Measurements from ENCODE around the gene C1QB. TPM values are rescaled to one million over a fixed set of nuclear protein-coding genes. Genes with fewer than 3 reads are reported as not detected.

Gene C1QB
- total and polyA plus RNA-seq, 2 of the 4 experiments (the other 2 are of a cell fraction): not detected

DNA sequence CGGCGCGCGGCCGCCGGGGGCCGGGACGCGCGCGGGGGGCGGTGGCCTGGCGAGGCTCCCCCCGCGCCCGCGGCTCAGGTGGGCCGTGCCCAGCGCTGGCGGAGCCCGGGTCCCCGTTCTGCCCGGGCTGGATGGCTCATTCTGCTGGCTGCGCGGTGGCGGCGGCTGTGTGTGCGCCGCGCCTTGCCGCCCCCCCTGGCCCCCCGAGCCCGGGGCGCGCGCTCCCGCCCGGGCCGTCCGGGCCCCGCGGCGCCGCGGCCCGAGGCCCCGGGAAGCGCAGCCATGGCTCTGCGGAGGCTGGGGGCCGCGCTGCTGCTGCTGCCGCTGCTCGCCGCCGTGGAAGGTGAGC, 57.6 kb downstream of the C1QB start, which contains the start of gene EPHB2:
TSS of gene EPHB2 (plus strand) at position 139 of the 349 bp plus-strand sequence. CDS start at position 283, 144 bp downstream.
- peaks cover 14% of the 10 kb centered on the region for H3K4me1 ChIP-seq (ENCODE audit: control insufficient read depth, insufficient read depth, low read length)
- H2BK15ac ChIP-seq (ENCODE audit: low read depth, low read length): peak within 1 kb of the TSS; percentile 5; the same call in 1 of the 3 replicates
- peak within 1 kb of the TSS; percentile 91 for H3K4ac ChIP-seq (ENCODE audit: low read depth, low read length)
- POLR2A ChIA-PET (ENCODE audit: unreplicated experiment): no interaction called here
- H3K27ac ChIP-seq (ENCODE audit: insufficient read depth, low read length): peak within 1 kb of the TSS; percentile 68
- peaks cover 22 to 39% of the 10 kb centered on the region in 2 experiments; a peak in 3 of 4 replicates for H3K79me1 ChIP-seq (ENCODE audit: low read depth in 1 of 2, low read length in 2 of 2)
- peak within 1 kb of the TSS; percentile 92 for H2AK9ac ChIP-seq (replicated peaks; ENCODE audit: low read depth, low read length, poor library complexity)
- in situ Hi-C loops (cut with MboI; ENCODE audit: low sequenced_read_pairs) (no loop called here), dilution Hi-C loops (cut with HindIII; ENCODE audit: low sequenced_read_pairs, unreplicated experiment) (no loop called here), intact Hi-C loops (cut with micrococcal nuclease) (loop anchor here (1.0 kb wide), 1 partner anchor 29 kb away; no protein-coding TSS in a partner anchor)
- peak within 1 kb of the TSS; percentile 29 for H3K14ac ChIP-seq (replicated peaks; ENCODE audit: low read depth, low read length)
- peak within 1 kb of the TSS; percentile 56 for H3K18ac ChIP-seq (ENCODE audit: low read depth, low read length)
- no peak for TF ChIP-seq FOS (IDR thresholded peaks at IDR 0.05; ENCODE audit: low read depth, low read length)
- no peak for TF ChIP-seq CEBPB (IDR thresholded peaks at IDR 0.05; ENCODE audit: low read depth, low read length)
- TF ChIP-seq RFX5 (IDR thresholded peaks at IDR 0.05; ENCODE audit: low read depth, low read length): no peak
- peak; percentile 74; the same call in 1 of the 2 replicates for TF ChIP-seq BHLHE40 (IDR thresholded peaks at IDR 0.05; ENCODE audit: low read depth, low read length)
- no peak for TF ChIP-seq USF2 (IDR thresholded peaks at IDR 0.05; ENCODE audit: low read depth, low read length)
- TF ChIP-seq NFE2L2 (IDR thresholded peaks at IDR 0.05; ENCODE audit: low read depth, low read length): no peak
- peak; percentile 74; the same call in 1 of the 2 replicates for TF ChIP-seq CHD1 (IDR thresholded peaks at IDR 0.05; ENCODE audit: low read depth, low read length)
- TF ChIP-seq, protein P1, sequence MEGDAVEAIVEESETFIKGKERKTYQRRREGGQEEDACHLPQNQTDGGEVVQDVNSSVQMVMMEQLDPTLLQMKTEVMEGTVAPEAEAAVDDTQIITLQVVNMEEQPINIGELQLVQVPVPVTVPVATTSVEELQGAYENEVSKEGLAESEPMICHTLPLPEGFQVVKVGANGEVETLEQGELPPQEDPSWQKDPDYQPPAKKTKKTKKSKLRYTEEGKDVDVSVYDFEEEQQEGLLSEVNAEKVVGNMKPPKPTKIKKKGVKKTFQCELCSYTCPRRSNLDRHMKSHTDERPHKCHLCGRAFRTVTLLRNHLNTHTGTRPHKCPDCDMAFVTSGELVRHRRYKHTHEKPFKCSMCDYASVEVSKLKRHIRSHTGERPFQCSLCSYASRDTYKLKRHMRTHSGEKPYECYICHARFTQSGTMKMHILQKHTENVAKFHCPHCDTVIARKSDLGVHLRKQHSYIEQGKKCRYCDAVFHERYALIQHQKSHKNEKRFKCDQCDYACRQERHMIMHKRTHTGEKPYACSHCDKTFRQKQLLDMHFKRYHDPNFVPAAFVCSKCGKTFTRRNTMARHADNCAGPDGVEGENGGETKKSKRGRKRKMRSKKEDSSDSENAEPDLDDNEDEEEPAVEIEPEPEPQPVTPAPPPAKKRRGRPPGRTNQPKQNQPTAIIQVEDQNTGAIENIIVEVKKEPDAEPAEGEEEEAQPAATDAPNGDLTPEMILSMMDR (conservative IDR thresholded peaks at IDR 0.05; ENCODE audit: low read depth, low read length): no peak
- TF ChIP-seq MAZ (IDR thresholded peaks at IDR 0.05; ENCODE audit: borderline replicate concordance, low read depth, low read length): no peak
- no peak for TF ChIP-seq RAD21 (IDR thresholded peaks at IDR 0.05; ENCODE audit: low read length)
- no peak for TF ChIP-seq SMC3 (IDR thresholded peaks at IDR 0.05; ENCODE audit: low read depth, low read length)
- no peak for TF ChIP-seq ELK1 (IDR thresholded peaks at IDR 0.05; ENCODE audit: borderline replicate concordance, low read depth, low read length)
- no peak for TF ChIP-seq MAFK (IDR thresholded peaks at IDR 0.05; ENCODE audit: low read depth, low read length)
- peak; percentile 94 for TF ChIP-seq POLR2A (IDR thresholded peaks at IDR 0.05; ENCODE audit: low read depth, low read length)
- no peak for TF ChIP-seq RCOR1 (IDR thresholded peaks at IDR 0.05; ENCODE audit: insufficient replicate concordance, low read length)
- TF ChIP-seq MXI1 (IDR thresholded peaks at IDR 0.05; ENCODE audit: borderline replicate concordance, low read depth, low read length): peak; percentile 46; the same call in 1 of the 2 replicates
- no TSS peak for BruUV-seq (replicated peaks)
- H3K9ac ChIP-seq (ENCODE audit: low read depth, low read length): peak within 1 kb of the TSS; percentile 72
- peak; percentile 39 for DNase-seq
- H2BK20ac ChIP-seq (ENCODE audit: low read depth, low read length): peak within 1 kb of the TSS; percentile 52
- H2AK5ac ChIP-seq (ENCODE audit: low read depth, low read length): peak within 1 kb of the TSS; percentile 46; the same call in 1 of the 2 replicates
- peak within 1 kb of the TSS; percentile 75 for H3K23ac ChIP-seq (ENCODE audit: low read depth, low read length)
- peak within 1 kb of the TSS; percentile 17 to 63; a peak in 3 of 4 replicates for H4K8ac ChIP-seq (ENCODE audit: low read depth in 2 of 2, low read length in 2 of 2)
- CTCF ChIA-PET: no interaction called here
- H3K27me3 ChIP-seq (ENCODE audit: control insufficient read depth, insufficient read depth, low read length): no peaks in the 10 kb centered on the region
- ATAC-seq (ENCODE audit: low read depth): peak; percentile 84
- peaks cover 18% of the 10 kb centered on the region; the same call in 1 of the 2 replicates for H3K9me1 ChIP-seq (ENCODE audit: insufficient read depth, low read length)
- peak within 1 kb of the TSS; percentile 85 for H2BK120ac ChIP-seq (ENCODE audit: low read depth, low read length)
- peaks cover 34% of the 10 kb centered on the region for H4K20me1 ChIP-seq (ENCODE audit: insufficient read depth, low read length)
- H3K4me3 ChIP-seq (ENCODE audit: insufficient read depth, low read depth, low read length): peak within 1 kb of the TSS; percentile 70
- peak within 1 kb of the TSS; percentile 19 for H3K56ac ChIP-seq (ENCODE audit: extremely low read depth, insufficient read depth, low read length)
- peak within 1 kb of the TSS; percentile 97 for H2BK5ac ChIP-seq (ENCODE audit: low read depth, low read length, poor library complexity, severe bottlenecking)
- peak within 1 kb of the TSS; percentile 94 for H3K4me2 ChIP-seq (ENCODE audit: low read depth, low read length)
- H3K9me3 ChIP-seq (ENCODE audit: control insufficient read depth, insufficient read depth, low read length): no peaks in the 10 kb centered on the region
- peak within 1 kb of the TSS; percentile 79 for H2AFZ ChIP-seq (replicated peaks; ENCODE audit: low read length, poor library complexity)
- H4K91ac ChIP-seq (ENCODE audit: insufficient read depth, low read depth, low read length): peak within 1 kb of the TSS; percentile 58
- peak within 1 kb of the TSS; percentile 40; the same call in 1 of the 2 replicates for H4K5ac ChIP-seq (ENCODE audit: low read depth, low read length)
- 0% methylated on average over 5 of the region's 55 CpGs; no CpG with 5 or more reads in 1 of the 2 experiments for WGBS, 2 experiments (ENCODE audit: extremely low coverage in 2 of 2, insufficient read length in 1 of 2)
- H3K36me3 ChIP-seq (ENCODE audit: control insufficient read depth, insufficient read depth, low read length): peaks cover 1% of the 10 kb centered on the region; the same call in 1 of the 2 replicates
